HG03565 (cell line): Measurements from ENCODE around the gene C5.
"Not testable (repeated sequence)": the region's sequence is repeated elsewhere in the genome, so short reads cannot be mapped to it uniquely, and the experiment has no call there.

ENCODE experiments used
- ATAC-seq: cut with Tn5 transposase; IDR thresholded peaks from one replicate; pipeline ENCODE4 v1.9.1; 2021; ENCODE audit warnings: mild to moderate bottlenecking, moderate library complexity; ENCODE audit not compliant: unreplicated experiment

C5 gene

DNA sequence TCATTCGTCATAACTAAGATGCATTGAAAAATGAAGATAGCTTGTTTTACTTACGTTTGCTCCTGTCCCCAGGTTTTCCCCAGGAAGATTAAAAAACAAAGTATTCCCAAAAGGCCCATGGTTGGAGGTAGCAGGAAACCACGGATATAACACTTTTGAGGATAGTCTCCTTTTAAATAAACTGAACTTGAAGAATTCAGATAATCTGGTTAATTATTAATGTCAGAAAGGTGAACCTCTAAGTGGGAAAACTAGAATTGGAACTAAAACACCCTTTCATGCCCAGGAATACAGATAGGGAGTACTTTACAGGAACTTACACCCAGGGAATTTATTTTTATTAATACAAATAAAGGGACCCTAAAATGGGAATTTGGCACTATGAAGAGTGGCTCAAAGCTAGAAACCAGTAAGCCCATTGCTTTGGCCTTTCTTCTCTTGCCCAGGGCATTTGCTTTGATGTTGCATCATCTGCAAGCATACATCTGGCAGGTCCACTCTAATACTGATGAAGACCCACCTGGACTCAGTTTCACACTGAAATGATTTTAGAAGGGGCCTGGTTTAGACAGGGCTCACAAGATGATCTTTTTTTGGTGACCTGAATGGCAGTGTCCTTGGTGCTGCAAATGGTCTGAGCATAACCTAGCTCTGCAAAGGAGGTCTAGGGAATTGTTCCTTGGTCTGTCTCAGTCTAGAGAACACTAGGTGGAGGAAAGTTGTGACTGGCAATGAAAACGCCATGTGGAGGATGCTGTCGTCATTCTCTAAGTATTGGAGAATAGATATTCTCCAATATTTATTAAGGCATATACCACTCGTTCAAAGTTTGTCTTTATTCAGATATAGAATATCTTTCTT is at the start of gene C5:
Gene C5 (minus strand): TSS at position 148 of the 861 bp plus-strand sequence. CDS start 29 bp downstream, at position 119.
- ATAC-seq, result no peak

DNA sequence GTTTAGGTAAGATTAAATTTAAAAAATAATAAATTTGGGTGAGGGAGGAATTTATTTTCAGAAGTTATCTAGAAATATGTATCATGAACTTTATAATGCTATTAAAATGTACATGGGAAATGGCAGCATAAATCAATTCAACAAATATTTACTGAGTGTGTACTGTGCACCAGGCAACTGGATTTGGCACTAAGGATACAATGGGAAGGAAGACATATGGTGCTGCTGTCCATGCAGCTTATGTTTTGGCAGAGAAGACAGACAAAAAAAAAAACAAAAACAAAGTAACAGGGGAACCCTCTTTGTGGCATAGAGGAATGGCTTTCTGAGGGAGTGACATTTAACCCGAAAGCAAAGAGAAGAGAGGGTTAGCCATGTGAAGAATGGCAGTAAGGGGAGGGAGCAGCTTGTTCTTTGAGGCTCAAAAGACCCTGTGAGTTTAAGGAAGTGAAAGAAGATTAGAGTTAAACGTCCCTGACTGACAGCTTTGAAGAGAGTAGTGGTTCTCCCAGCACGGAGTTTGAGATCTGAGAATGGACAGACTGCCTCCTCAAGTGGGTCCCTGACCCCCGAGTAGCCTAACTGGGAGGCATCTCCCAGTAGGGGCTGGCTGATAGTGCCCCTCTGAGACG is 48.6 kb upstream of the C5 start:
- no peak for ATAC-seq

DNA sequence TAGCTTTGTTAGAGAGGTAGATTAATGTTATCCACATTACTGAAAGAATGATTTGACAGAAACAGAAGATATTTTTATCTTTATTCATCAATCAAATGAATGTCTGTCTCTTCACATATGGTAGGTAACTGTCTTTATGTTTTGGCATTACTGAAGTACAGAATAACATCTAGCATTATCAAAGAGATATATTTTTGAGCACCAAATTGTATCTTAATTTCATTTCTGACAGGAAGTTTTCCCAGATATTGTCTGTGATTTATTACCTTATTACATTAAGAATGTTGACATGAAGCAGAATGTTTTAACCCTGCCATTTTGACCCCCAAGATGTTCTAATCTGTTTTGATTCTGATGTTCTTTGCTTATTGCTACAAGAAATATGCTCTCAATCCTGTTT is 45.0 kb upstream of the C5 start:
- no peak for ATAC-seq

DNA sequence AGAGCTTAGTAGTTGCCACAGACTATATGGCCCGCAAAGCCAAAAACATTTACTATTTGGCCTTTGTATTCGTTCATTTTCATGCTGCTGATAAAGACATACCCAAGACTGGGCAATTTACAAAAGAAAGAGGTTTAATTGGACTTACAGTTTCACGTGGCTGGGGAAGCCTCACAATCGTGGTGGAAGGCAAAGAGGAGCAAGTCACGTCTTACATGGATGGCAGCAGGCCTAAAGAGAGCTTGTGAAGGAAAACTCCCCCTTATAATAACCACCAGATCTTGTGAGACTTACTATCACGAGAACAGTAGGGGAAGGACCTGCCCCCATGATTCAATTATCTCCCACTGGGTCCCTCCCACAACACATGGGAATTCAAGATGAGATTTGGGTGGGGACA is 40.7 kb upstream of the C5 start:
- ATAC-seq, result not testable (repeated sequence)

DNA sequence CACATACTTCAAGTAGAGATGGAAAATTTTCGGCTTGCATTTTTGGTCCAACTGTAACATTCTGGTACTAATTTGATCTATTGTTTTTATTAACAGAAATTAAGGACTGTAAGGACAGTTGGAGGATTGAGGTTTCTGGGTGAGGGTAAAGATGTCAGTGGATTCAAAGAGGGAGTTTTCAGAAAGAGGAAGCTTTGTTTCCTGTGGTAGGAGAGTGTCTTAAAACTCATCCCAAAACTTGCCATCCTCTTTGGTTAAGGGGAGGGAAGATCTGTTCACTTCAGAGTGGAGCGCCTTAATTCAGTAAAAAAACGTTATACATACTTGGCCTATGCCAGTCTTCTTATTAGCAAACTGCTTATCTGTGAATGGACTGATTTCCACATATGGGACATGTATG is 38.5 kb upstream of the C5 start:
- ATAC-seq, result no peak

DNA sequence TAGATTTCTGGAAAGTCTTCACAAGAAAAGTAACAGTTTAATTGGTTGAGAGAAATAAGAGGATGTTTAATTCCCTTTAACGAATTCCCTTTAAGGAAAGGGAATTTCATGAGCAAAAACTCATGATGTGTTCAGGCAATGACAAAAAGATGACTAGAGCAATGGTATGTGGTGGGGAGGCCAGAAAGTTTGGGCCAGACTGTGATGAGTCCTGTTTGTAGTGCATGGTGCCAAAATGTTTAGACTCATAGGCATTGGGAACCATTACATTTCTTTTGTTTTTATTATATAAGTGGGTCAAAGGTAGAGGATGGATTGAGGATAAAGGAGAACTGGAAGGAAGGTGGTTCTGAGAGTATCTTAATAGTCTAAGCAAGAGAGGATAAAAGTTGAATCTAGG is 35.6 kb upstream of the C5 start:
- ATAC-seq, result no peak

DNA sequence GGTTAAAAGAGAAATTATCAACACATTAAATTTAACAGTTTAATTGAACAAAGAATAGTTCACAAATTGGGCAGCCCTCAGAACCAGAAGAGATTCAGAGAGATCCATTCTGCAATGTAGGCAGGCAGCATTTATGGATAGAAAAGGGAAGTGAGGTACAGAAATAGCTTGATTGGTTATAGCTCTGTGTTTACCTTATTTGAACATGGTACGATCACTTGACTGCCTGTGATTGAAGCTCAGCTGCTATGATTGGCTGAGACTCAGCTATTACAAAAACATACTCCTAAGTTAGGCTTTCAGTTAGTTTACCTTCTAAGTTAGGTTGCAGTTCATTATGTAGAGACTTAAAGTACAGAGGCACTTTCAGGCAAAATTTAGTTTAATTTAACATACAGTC is 32.0 kb upstream of the C5 start:
- ATAC-seq, result no peak

DNA sequence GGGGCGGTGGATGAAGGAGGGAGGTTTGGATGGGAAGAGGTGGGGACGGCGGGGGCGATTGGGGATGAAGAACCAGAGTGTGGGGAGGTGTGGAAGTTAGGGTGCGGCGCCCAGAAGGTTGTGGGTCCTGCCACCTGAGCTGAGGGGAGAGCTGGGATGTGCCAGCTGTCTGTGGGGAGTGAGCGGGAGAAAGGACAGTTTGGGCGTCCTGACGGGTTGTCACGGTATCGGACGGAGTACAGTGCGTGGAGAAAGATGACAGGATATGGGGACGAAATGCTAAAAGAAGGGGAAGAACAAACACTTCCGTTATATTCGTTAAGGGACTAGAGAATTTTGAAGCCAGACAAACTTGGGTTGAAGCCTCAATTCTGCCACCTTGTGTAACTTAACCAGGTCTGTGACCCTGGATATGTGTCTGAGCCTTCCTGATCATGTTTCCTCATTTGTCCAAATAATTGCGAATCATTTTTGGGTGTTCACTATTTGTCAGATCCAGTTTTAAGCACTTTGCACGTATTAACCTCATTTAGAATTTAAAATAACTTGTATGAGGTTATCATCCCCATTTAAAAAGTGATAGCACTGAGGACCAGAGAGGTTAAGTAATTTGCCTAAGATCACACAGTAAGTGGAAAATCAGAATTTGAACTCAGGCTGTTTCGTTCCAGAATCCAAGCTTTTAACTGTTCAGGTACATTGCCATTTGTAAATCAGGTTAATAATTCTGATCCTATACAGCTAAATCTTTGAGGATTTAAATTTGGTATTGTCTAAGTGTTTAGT is 25.4 kb upstream of the C5 start:
- no peak for ATAC-seq

DNA sequence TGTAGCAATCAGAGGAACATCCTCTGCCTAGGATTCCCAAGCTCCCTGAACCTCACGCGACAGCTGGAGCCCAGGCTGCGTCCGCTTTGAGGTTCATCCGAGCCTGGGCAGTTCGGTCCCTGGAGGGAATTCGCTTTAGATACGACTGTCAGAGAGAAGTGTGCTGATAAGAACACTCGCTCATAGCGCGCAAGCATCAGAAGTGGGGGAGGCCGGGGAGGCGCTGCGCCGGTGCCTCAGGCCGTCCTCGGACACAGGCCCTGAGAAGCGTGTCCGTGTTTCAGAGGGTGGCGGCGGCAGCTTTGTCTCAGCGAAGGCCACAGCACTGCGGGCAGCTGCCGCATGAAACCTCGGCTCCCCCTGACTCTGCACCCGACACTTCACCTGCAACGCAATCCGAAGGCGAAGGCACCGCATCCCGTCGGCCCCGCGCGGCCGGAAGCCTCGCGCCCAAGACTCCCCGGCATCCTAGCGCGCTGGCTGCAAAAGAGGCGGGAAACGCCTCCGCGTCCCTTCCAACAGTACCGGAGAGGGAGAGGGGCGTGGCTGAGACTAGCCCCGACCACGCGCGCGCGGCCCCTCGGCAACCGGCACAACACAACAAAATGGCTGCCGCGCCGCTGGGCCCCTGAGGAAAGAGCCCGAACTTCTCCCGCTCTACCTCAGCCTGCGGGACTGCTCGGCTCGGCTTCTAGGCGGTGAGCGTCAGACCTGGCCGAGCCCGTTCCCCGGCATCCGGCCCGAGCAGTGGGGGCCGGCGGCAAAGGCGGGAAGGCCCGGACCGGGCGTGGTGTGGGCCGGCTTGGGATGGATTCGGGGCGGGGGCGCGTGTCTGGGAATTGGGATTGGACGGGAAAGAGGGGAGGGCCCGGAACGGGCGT is 24.5 kb upstream of the C5 start, which contains the start of gene CNTRL:
Gene CNTRL (plus strand): TSS at position 586 of the 881 bp plus-strand sequence. CDS start 13,372 bp downstream, outside the sequence.
- peak; percentile 53 for ATAC-seq

DNA sequence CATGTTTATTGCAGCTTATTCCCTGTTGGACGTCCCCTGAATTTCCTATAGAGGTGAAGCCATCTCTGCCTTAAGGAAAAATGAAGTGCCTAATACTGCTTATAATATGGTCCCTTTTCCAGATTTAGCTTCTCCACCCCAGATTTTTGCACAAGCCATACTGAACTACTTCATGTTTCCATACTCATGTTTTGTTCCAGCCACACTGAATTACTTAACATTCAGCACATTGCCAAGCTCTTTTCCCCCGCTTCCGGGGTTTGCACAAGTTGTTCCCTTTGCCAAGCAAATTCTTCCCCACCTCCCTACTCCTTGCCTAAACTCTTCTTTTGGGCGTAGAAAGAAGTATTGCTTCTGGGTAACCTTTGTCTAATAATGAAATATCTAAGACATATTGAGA is 23.0 kb upstream of the C5 start:
- no peak for ATAC-seq

DNA sequence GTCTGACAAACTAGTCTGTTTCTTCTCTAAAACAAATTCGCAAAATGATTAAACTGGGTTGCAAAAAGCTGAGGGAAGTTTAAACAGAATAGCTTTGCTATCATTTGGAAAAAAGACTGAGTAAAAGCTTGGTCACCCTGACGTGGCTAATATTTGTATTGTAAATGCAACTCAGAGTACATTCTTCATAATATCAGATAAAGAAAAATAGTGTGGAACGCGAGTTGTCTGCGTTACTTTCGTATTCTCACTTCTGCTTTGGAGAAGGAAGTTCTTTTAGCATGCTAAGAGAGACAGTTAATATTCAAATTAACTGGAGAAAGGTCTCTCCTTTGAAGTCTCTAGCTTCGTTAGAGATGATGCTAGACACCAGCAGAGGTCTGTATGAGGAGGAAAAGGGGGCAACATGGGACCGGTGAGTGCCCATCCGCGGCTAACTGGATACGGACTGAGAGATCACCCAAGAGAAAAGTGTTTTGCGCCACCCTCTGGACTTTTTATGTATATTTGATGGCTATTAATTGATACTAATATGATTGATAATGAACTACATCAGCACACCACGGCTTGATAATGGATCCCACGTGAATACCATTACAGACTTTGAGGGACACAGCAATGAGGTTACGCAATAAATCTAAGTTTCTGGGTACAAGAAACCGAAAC is 21.8 kb upstream of the C5 start:
- ATAC-seq, result peak; percentile 44

DNA sequence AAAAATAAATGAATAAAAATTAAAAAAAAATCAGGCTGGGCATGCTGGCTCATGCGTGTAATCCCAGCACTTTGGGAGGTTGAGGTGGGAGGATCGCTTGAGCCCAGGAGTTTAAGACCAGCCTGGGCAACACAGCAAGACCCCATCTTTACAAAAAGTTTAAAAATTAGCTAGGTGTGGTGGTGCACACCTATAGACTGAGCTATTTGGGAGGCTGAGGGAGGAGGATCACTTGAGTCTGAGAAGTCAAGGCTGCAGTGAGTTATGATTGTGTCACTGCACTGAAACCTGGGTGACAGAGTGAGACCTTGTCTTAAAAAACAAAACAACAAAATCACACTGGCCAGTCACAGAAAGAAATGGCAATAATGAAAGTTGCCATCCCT is 21.3 kb upstream of the C5 start:
- ATAC-seq, result peak; percentile 5

DNA sequence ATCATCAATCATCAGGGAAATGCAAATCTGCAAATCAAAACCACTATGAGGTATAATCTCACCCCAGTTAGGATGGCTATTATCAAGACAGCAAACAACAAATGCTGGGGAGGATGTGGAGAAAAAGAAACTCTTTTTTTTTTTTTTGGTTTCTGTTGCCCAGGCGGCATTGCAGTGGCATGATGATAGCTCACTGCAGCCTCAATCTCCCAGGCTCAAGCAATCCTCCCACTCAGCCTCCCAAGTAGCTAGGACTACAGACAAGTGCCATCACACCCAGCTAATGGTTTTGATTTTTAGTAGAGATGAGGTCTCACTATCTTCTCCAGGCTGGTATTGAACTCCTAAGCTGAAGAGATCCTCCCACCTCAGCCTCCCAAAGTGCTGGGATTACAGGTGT is 19.3 kb upstream of the C5 start:
- no peak for ATAC-seq

DNA sequence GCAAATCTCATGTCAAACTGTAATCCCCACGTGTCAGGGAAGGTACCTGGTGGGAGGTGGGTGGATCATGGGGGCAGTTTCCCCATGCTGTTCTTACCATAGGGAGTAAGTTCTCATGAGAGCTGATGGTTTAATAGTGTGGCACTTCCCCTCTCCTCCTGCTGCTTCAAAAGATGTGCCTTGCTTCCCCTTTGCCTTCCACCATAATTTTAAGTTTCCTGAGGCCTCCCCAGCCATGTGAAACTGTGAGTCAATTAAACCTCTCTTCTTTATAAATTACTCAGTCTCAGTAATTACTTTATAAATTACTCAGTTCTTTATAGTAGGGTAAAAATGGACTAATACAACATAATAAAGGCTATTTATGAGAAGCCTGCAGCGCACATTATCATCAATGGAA is 17.6 kb upstream of the C5 start:
- no peak for ATAC-seq

DNA sequence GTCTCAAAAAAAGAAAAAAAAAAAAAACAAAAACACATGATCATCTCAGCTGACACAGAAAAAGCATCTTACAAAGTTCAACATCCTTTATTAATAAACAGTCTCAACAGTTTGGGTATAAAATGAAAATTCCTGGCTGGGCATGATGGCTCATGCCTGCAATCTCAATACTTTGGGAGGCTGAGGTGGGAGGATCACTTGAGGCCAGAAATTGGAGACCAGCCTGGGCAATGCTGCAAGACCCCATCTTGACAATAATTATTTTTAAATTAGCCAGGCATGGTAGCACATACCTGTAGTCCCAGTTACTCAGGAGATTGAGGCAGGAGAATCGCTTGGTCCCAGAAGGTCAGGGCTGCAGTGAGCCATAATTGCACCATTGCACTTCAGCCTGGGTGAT is 16.8 kb upstream of the C5 start:
- ATAC-seq, result no peak

DNA sequence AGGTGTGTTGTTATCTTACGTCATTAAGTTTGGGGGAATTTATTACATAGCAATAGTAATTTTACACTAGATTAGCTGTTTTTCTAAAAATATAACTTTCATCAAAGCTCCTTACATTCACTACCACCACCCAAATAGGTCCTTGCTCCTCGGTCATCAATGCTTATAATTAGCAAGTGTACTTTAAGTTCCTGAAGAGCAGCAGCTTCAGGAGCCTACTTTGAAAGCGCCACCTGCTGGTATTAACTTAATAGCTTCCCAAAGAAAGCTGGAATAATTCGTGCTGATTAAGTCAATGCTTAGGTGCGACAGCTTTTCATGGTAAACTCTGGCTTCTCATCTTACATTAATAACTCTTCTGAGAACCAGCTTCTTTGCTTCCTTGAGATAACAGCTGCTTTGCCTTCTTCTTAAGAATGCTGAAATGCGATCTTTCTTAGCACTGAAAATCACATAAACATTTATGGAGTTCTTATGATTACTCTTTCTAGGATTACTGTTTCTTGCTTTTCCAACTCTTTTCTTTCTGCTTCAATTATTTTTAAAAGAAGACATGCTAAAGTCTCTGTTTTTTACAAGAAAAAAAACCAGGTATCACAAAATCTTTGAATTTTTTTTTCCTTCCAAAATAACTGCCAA is 10.0 kb upstream of the C5 start:
- no peak for ATAC-seq

DNA sequence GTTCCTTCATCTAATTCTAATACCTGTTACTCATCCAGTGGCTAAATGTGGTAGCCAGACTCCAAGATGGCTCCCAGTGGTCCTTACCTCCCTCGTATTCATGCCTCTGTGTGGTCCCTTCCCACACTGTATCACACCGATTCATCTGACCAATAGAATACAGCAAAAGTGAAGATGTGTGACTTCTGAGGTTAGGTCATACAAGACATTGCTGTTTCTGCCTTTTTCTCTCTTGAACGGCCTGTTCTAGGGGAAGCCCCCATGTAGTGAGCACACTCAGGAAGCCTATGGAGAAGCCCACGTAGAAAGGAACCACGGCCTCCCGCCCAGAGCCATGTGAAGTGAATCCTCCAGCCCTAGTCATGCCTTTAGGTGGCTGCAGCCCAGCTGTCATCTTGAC is 9.4 kb upstream of the C5 start:
- no peak for ATAC-seq

DNA sequence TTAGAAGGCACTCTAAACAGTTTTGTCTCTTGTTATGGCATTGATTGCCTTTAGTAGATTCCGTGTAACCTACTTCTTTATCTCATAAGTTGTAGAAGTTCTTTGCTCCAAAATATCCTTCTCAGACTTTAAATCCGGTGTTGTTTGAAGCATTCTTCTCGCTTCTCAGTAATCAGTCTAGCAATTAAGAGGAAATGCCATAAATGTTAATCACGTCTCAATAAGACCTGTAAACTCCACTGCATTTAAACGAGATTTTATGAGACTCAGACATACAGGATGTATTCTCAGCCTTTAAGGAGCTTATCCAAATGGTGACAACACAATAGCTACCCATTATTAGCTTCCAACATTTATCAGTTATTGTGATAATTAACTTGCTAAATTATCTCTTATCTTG is 7.7 kb upstream of the C5 start:
- ATAC-seq, result no peak

DNA sequence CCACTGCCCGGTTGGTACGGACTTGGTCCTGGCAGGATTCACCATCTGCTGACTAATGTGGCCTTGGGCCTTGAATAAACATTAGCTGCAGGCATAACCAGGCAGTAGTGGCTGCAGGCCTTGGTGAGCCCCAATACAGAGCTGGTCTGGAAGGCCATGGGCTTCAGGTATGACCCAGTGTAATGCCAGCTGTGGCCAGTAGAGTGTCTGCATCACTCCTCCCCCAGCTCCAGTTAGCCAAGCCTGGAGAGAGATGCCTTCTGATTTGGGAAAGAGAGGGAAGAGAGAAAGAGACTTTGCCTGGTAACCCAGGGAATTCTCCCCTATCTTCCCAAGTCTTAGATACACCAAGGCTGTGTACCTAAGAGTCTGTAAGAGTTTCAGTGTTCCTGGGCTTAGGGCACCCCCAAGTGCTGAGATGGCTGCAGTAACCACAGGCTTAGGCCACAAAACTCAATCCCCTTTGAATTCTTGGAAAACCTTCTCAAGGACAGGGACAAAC is 5.6 kb upstream of the C5 start:
- ATAC-seq, result no peak
